ENCODE measurements around the gene SLC38A3. TPM values are rescaled to one million over a fixed set of nuclear protein-coding genes. Genes with fewer than 3 reads are reported as not detected.

SLC38A3 gene
- total RNA-seq, 5 donors from 2014 or later (not counting 1 experiment from before 2014, with no cell fraction given): 0.29 to 0.98 (median 0.44) TPM; not detected in 1

DNA sequence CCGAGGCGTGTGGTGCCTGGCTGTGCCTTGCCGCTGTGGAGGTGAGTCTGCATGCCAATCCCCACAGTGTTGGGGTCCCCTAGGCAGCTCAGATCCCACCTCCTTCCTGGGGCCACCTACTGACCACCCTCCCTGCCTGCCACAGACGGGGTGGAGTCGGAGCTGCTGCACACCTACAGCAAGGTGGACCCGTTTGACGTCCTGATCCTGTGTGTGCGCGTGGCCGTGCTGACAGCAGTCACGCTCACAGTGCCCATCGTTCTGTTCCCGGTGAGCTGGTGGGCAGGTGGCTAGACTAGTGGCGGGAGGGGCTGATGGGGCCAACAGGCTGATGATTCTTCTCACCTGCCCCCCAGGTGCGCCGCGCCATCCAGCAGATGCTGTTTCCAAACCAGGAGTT lies 13.4 kb downstream of the SLC38A3 start:
- no peaks in the 10 kb centered on the region for H3K9me3 Mint-ChIP-seq
- DNase-seq (no peak), ATAC-seq (replicated peaks in 1 of 4) (no peak)
- peaks cover 0 to 14% of the 10 kb centered on the region in 2 experiments for H3K4me1 ChIP-seq (ENCODE audit: control insufficient read depth in 1 of 2, extremely low read depth in 1 of 2, insufficient read depth in 2 of 2, low read length in 2 of 2)
- POLR2A ChIA-PET: interaction anchor here in 1 of 2 donors (0.5 kb wide), 1 partner anchor 17 kb away, joined by 4 read pairs; no protein-coding TSS in a partner anchor
- H3K27ac Mint-ChIP-seq: no peak overlapping the region
- no peak overlapping the region for H3K4me3 ChIP-seq (ENCODE audit: control insufficient read depth in 1 of 2, extremely low read depth in 1 of 2, low read length in 1 of 2)
- CTCF ChIA-PET: interaction anchor here in 1 of 2 donors (0.6 kb wide), 1 partner anchor 21 kb away, joined by 10 read pairs; no protein-coding TSS in a partner anchor
- H3K27me3 ChIP-seq (replicated peaks in 1 of 2; ENCODE audit: control insufficient read depth in 2 of 2, extremely low read depth in 1 of 2, insufficient read depth in 2 of 2, low read length in 1 of 2): peaks cover 0 to 26% of the 10 kb centered on the region in 2 experiments
- no peaks in the 10 kb centered on the region for H3K27me3 Mint-ChIP-seq
- H3K36me3 Mint-ChIP-seq: no peaks in the 10 kb centered on the region
- H3K36me3 ChIP-seq (ENCODE audit: control insufficient read depth in 2 of 2, extremely low read depth in 1 of 2, insufficient read depth in 1 of 2, low read length in 1 of 2): no peaks in the 10 kb centered on the region
- H3K4me3 Mint-ChIP-seq: no peak overlapping the region
- H3K9me3 ChIP-seq: no peaks in the 10 kb centered on the region
- 94% methylated on average over 15 of the region's 17 CpGs for WGBS (ENCODE audit: insufficient coverage)
- no peaks in the 10 kb centered on the region for H3K4me1 Mint-ChIP-seq
- H3K27ac ChIP-seq (ENCODE audit: low read length): no peak overlapping the region

DNA sequence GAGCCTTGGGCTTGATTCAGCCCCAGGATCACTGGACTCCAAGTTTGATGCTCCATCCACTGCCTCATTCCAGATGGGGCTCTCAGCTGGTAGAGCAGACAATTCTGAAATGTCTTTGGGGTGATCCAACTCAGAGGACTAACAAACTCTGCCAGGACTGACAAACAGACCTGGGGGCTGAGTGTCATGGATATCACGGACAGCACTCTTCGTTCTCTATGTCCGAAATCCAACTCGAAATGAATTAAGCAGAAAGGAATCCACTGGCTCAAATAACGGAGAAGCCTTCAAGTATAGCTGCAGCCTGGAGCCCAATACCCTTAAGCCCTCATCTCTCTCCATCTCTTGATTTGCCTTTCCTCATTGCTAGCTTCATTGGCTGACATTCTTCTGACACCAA lies 14.2 kb downstream of the SLC38A3 start:
- H3K27me3 Mint-ChIP-seq: peaks cover 0 to 3% of the 10 kb centered on the region in 2 donors
- ChIA-PET POLR2A (no interaction called here), CTCF (interaction anchor here in 1 of 2 donors (0.5 to 1.1 kb wide), 3 partner anchors 14 to 1663 kb away, joined by 3 to 4 read pairs (median 3); partner anchors contain the start of gene PFKFB4)

DNA sequence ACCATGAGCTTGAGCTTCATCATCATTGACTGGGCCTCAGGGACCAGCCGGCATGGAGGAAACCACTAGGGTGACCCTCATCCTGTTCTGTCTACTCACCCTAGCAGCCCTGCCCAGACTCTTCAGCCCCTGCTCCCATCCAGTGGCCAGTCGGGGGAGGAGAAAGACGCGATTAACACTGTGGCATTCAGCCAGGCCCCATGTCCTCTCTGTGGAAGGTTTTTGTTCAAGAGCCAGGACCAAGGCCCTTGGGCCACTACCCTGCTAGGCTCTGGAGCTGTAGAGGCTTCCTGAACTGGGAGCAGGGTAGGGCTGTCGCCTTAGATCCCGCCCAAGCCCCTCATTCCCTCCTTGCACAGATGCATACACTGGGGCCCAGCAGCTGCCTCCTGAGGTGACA lies 15.0 kb downstream of the SLC38A3 start:
- Mint-ChIP-seq H3K4me1 (no peaks in the 10 kb centered on the region), H3K4me3 (no peak overlapping the region), H3K27me3 (peaks cover 0 to 3% of the 10 kb centered on the region in 2 donors), H3K9me3 (no peaks in the 10 kb centered on the region), H3K36me3 (no peaks in the 10 kb centered on the region), H3K27ac (no peak overlapping the region)
- ATAC-seq (replicated peaks in 1 of 4) (no peak), DNase-seq (no peak)
- ChIA-PET POLR2A (no interaction called here), CTCF (interaction anchor here (0.5 to 1.0 kb wide), 3 partner anchors 24 to 1179 kb away, joined by 3 read pairs; no protein-coding TSS in a partner anchor)
- no peaks in the 10 kb centered on the region for H3K9me3 ChIP-seq
- H3K36me3 ChIP-seq (ENCODE audit: control insufficient read depth in 2 of 2, extremely low read depth in 1 of 2, insufficient read depth in 1 of 2, low read length in 1 of 2): no peaks in the 10 kb centered on the region
- H3K4me1 ChIP-seq (ENCODE audit: control insufficient read depth in 1 of 2, extremely low read depth in 1 of 2, insufficient read depth in 2 of 2, low read length in 2 of 2): peaks cover 0 to 14% of the 10 kb centered on the region in 2 experiments
- no CpG with 5 or more reads among the region's 6 CpGs for WGBS (ENCODE audit: insufficient coverage)
- H3K27me3 ChIP-seq (replicated peaks in 1 of 2; ENCODE audit: control insufficient read depth in 2 of 2, extremely low read depth in 1 of 2, insufficient read depth in 2 of 2, low read length in 1 of 2): peaks cover 0 to 17% of the 10 kb centered on the region in 2 experiments
- H3K27ac ChIP-seq (ENCODE audit: low read length): no peak overlapping the region
- no peak overlapping the region for H3K4me3 ChIP-seq (ENCODE audit: control insufficient read depth in 1 of 2, extremely low read depth in 1 of 2, low read length in 1 of 2)

More for the DNA sequence above, 14.2 kb downstream of the SLC38A3 start:
- no peaks in the 10 kb centered on the region for H3K4me1 Mint-ChIP-seq
- Histone ChIP-seq H3K9me3 (no peaks in the 10 kb centered on the region), H3K27ac (ENCODE audit: low read length) (no peak overlapping the region), H3K36me3 (ENCODE audit: control insufficient read depth in 2 of 2, extremely low read depth in 1 of 2, insufficient read depth in 1 of 2, low read length in 1 of 2) (no peaks in the 10 kb centered on the region), H3K4me1 (ENCODE audit: control insufficient read depth in 1 of 2, extremely low read depth in 1 of 2, insufficient read depth in 2 of 2, low read length in 2 of 2) (peaks cover 0 to 14% of the 10 kb centered on the region in 2 experiments), H3K27me3 (replicated peaks in 1 of 2; ENCODE audit: control insufficient read depth in 2 of 2, extremely low read depth in 1 of 2, insufficient read depth in 2 of 2, low read length in 1 of 2) (peaks cover 0 to 20% of the 10 kb centered on the region in 2 experiments), H3K4me3 (ENCODE audit: control insufficient read depth in 1 of 2, extremely low read depth in 1 of 2, low read length in 1 of 2) (no peak overlapping the region)
- no peaks in the 10 kb centered on the region for H3K9me3 Mint-ChIP-seq
- no peak overlapping the region for H3K27ac Mint-ChIP-seq
- no peak overlapping the region for H3K4me3 Mint-ChIP-seq
- no peak for ATAC-seq (replicated peaks in 1 of 4)
- 87% methylated on average over 5 of the region's 5 CpGs for WGBS (ENCODE audit: insufficient coverage)
- H3K36me3 Mint-ChIP-seq: no peaks in the 10 kb centered on the region
- DNase-seq: no peak

DNA sequence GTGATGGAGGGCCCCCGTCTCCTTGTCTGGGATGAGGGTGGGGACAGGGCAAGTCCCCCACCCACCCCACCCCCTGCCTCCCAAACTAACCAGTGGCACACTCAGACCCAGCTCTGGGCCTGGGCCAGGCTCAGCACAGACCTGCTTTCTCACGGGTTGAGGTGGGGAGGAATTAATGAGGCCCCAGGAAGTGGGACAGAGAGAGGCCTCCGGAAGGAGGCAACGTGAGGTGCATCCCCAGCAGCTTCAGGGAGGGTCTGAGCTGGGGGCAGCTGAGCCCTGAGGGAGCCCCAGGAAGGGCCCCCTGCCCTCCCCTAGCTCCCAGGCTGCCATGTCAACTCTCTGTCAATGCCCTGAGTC lies 16.0 kb downstream of the SLC38A3 start:
- Histone ChIP-seq H3K27ac (ENCODE audit: low read length) (no peak overlapping the region), H3K9me3 (no peaks in the 10 kb centered on the region), H3K4me3 (ENCODE audit: control insufficient read depth in 1 of 2, extremely low read depth in 1 of 2, low read length in 1 of 2) (no peak overlapping the region), H3K4me1 (ENCODE audit: control insufficient read depth in 1 of 2, extremely low read depth in 1 of 2, insufficient read depth in 2 of 2, low read length in 2 of 2) (peaks cover 0 to 19% of the 10 kb centered on the region in 2 experiments), H3K36me3 (ENCODE audit: control insufficient read depth in 2 of 2, extremely low read depth in 1 of 2, insufficient read depth in 1 of 2, low read length in 1 of 2) (no peaks in the 10 kb centered on the region), H3K27me3 (replicated peaks in 1 of 2; ENCODE audit: control insufficient read depth in 2 of 2, extremely low read depth in 1 of 2, insufficient read depth in 2 of 2, low read length in 1 of 2) (peaks cover 0 to 19% of the 10 kb centered on the region in 2 experiments)
- no peaks in the 10 kb centered on the region for H3K36me3 Mint-ChIP-seq
- no peak for DNase-seq
- ChIA-PET CTCF (interaction anchor here (0.6 to 1.5 kb wide), 3 partner anchors 26 to 106 kb away, joined by 3 to 4 read pairs (median 3); no protein-coding TSS in a partner anchor), POLR2A (interaction anchor here in 1 of 2 donors (0.6 kb wide), 1 partner anchor 15 kb away, joined by 4 read pairs; no protein-coding TSS in a partner anchor)
- H3K4me3 Mint-ChIP-seq: no peak overlapping the region
- no peak overlapping the region for H3K27ac Mint-ChIP-seq
- H3K4me1 Mint-ChIP-seq: peaks cover 0 to 5% (median 2%) of the 10 kb centered on the region in 3 donors
- WGBS (ENCODE audit: insufficient coverage): 20% methylated on average over 1 of the region's 4 CpGs
- H3K27me3 Mint-ChIP-seq: peaks cover 0 to 3% of the 10 kb centered on the region in 2 donors
- ATAC-seq (replicated peaks in 1 of 4): no peak
- no peaks in the 10 kb centered on the region for H3K9me3 Mint-ChIP-seq

DNA sequence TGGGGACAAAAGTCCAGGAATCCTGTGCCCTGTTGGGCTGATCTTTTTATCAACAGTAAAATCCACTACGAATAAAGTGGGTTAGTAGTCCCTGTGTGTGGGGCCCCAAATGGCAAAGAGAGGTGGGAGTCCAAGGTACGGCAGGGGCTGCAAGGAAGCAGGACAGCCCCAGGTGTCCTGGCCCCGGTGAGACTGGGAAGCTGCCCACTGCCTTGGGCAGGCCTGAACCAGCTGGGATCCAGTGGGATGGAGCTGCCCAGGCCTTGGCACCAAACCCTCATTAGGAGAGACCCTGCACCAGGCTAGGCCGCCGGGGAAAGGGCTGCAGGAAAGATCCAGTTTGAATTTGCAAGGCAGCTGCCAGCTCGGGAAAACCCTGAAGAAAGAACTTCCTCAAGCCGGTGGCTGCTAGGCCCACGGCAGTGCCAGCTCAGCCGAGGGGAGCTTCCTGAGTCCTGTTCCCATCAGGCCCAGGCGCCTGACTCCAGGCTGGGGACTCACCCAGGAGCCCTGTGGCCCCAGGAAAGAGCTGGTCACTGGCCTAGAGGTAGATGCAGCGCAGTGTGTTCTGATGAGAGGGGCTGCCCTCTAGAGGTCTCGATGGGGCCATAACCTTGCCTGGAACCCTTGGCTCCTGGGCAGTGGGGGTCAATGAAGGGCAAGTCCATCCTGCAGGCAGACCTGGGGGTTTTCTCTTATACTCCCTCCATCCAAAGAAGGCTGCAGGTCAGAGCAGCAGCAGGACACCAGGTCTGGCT lies 16.5 kb downstream of the SLC38A3 start:
- peaks cover 0 to 19% of the 10 kb centered on the region in 2 experiments for H3K27me3 ChIP-seq (replicated peaks in 1 of 2; ENCODE audit: control insufficient read depth in 2 of 2, extremely low read depth in 1 of 2, insufficient read depth in 2 of 2, low read length in 1 of 2)
- no peak overlapping the region for H3K4me3 ChIP-seq (ENCODE audit: control insufficient read depth in 1 of 2, extremely low read depth in 1 of 2, low read length in 1 of 2)
- ChIA-PET CTCF (interaction anchor here (0.6 to 1.5 kb wide), 2 partner anchors 26 to 27 kb away, joined by 4 to 8 read pairs; no protein-coding TSS in a partner anchor), POLR2A (interaction anchor here in 1 of 2 donors (0.6 kb wide), 1 partner anchor 16 kb away, joined by 4 read pairs; no protein-coding TSS in a partner anchor)
- ATAC-seq (replicated peaks in 1 of 4) (no peak), DNase-seq (no peak)
- no peak overlapping the region for H3K27ac ChIP-seq (ENCODE audit: low read length)
- WGBS (ENCODE audit: insufficient coverage): 63% methylated on average over 8 of the region's 12 CpGs
- no peaks in the 10 kb centered on the region for H3K9me3 ChIP-seq
- Mint-ChIP-seq H3K4me1 (peaks cover 2 to 7% (median 5%) of the 10 kb centered on the region in 3 donors), H3K27me3 (peaks cover 0 to 3% of the 10 kb centered on the region in 2 donors), H3K9me3 (no peaks in the 10 kb centered on the region), H3K36me3 (no peaks in the 10 kb centered on the region), H3K4me3 (no peak overlapping the region), H3K27ac (no peak overlapping the region)
- H3K36me3 ChIP-seq (ENCODE audit: control insufficient read depth in 2 of 2, extremely low read depth in 1 of 2, insufficient read depth in 1 of 2, low read length in 1 of 2): no peaks in the 10 kb centered on the region
- peaks cover 0 to 24% of the 10 kb centered on the region in 2 experiments for H3K4me1 ChIP-seq (ENCODE audit: control insufficient read depth in 1 of 2, extremely low read depth in 1 of 2, insufficient read depth in 2 of 2, low read length in 2 of 2)

- 100% methylated on average over 1 of the region's 1 CpG for WGBS (ENCODE audit: insufficient coverage)
- DNase-seq (no peak), ATAC-seq (replicated peaks in 1 of 4) (no peak)
- no peaks in the 10 kb centered on the region for H3K9me3 ChIP-seq
- no peaks in the 10 kb centered on the region for H3K36me3 ChIP-seq (ENCODE audit: control insufficient read depth in 2 of 2, extremely low read depth in 1 of 2, insufficient read depth in 1 of 2, low read length in 1 of 2)
- H3K4me1 ChIP-seq (ENCODE audit: control insufficient read depth in 1 of 2, extremely low read depth in 1 of 2, insufficient read depth in 2 of 2, low read length in 2 of 2): peaks cover 0 to 30% of the 10 kb centered on the region in 2 experiments
- H3K4me3 Mint-ChIP-seq: no peak overlapping the region
- H3K4me1 Mint-ChIP-seq: peaks cover 8 to 11% (median 9%) of the 10 kb centered on the region in 3 donors
- no peak overlapping the region for H3K27ac ChIP-seq (ENCODE audit: low read length)
- H3K9me3 Mint-ChIP-seq: no peaks in the 10 kb centered on the region
- H3K27me3 Mint-ChIP-seq: peaks cover 0 to 3% of the 10 kb centered on the region in 2 donors
- ChIA-PET POLR2A (no interaction called here), CTCF (interaction anchor here (0.6 to 1.5 kb wide), 2 partner anchors 27 to 28 kb away, joined by 4 to 8 read pairs; no protein-coding TSS in a partner anchor)
- peaks cover 0 to 19% of the 10 kb centered on the region in 2 experiments for H3K27me3 ChIP-seq (replicated peaks in 1 of 2; ENCODE audit: control insufficient read depth in 2 of 2, extremely low read depth in 1 of 2, insufficient read depth in 2 of 2, low read length in 1 of 2)
- H3K4me3 ChIP-seq (ENCODE audit: control insufficient read depth in 1 of 2, extremely low read depth in 1 of 2, low read length in 1 of 2): no peak overlapping the region
- H3K36me3 Mint-ChIP-seq: no peaks in the 10 kb centered on the region
- no peak overlapping the region for H3K27ac Mint-ChIP-seq
Measured at GRCh38 chr3:50222169-50222528, 17.1 kb downstream of the SLC38A3 start.
